IMR-90 (cell line): ENCODE measurements around the gene KLF1. TPM values are rescaled to one million over a fixed set of nuclear protein-coding genes. Genes with fewer than 3 reads are reported as not detected.

Experiments used
- ATAC-seq: fragments of 200-7000 bp; cut with Tn5 transposase; 2 replicates; pipeline ENCODE4 v1.9.1; 2020; ENCODE audit warnings: low read depth, mild to moderate bottlenecking, moderate library complexity
- BruUV-seq: library from RNA; stranded (reverse); fragments of 400-500 nt; replicated peaks from 2 replicates; lab custom pipeline; 2021; lab: Mats Ljungman, UMichigan
- CTCF ChIA-PET: fragments of 300-600 bp; formaldehyde crosslinking; extraction: SDS; loops from one replicate; lab custom pipeline; 2021; ENCODE audit warnings: antibody characterized with exemption; lab: Yijun Ruan, JAX
- POLR2A ChIA-PET: fragments of 300-600 bp; sonication (Branson Sonifier 250); formaldehyde crosslinking; loops from one replicate; lab custom pipeline; 2022; ENCODE audit warnings: antibody characterized with exemption; ENCODE audit not compliant: unreplicated experiment; lab: Charles Lee
- DNase-seq: peaks from one replicate; pipeline ENCODE4 v3.0.0; 2013
- H2AFZ ChIP-seq: replicated peaks from 2 replicates; pipeline ENCODE3; 2013; ENCODE audit warnings: low read length, mild to moderate bottlenecking; ENCODE audit not compliant: poor library complexity
- H2AK5ac ChIP-seq: 2 replicates; pipeline ENCODE4 v1.6.1; 2013; ENCODE audit warnings: low read depth, low read length, inconsistent platforms
- H2AK9ac ChIP-seq: replicated peaks from 2 replicates; pipeline ENCODE3; 2013; ENCODE audit warnings: mild to moderate bottlenecking, low read depth, low read length, moderate library complexity; ENCODE audit not compliant: poor library complexity
- H2BK120ac ChIP-seq: 2 replicates; pipeline ENCODE4 v1.6.1; 2013; ENCODE audit warnings: low read depth, low read length, inconsistent platforms
- H2BK15ac ChIP-seq: 3 replicates; pipeline ENCODE4 v1.6.1; 2013; ENCODE audit warnings: low read depth, low read length, inconsistent platforms
- H2BK20ac ChIP-seq: 2 replicates; pipeline ENCODE4 v1.6.1; 2013; ENCODE audit warnings: low read depth, mild to moderate bottlenecking, inconsistent platforms, low read length, moderate library complexity
- H2BK5ac ChIP-seq: 2 replicates; pipeline ENCODE4 v1.6.1; 2013; ENCODE audit warnings: mild to moderate bottlenecking, low read depth, low read length, inconsistent platforms; ENCODE audit not compliant: poor library complexity, severe bottlenecking
- H3K14ac ChIP-seq: replicated peaks from 2 replicates; pipeline ENCODE4 v1.6.1; 2013; ENCODE audit warnings: low read depth, low read length, inconsistent platforms
- H3K18ac ChIP-seq: 2 replicates; pipeline ENCODE4 v1.6.1; 2013; ENCODE audit warnings: low read depth, low read length, control low read depth
- H3K23ac ChIP-seq: 2 replicates; pipeline ENCODE4 v1.6.1; 2013; ENCODE audit warnings: low read depth, low read length, inconsistent platforms
- H3K27ac ChIP-seq: 2 replicates; pipeline ENCODE4 v1.5.1; 2013; ENCODE audit warnings: mild to moderate bottlenecking, control low read depth, low read length; ENCODE audit not compliant: insufficient read depth
- H3K27me3 ChIP-seq: 2 replicates; pipeline ENCODE4 v1.6.1; 2013; ENCODE audit warnings: low read length; ENCODE audit not compliant: control insufficient read depth, insufficient read depth
- H3K36me3 ChIP-seq: 2 replicates; pipeline ENCODE4 v1.6.1; 2013; ENCODE audit warnings: low read length, mixed read lengths; ENCODE audit not compliant: control insufficient read depth, insufficient read depth
- H3K4ac ChIP-seq: 2 replicates; pipeline ENCODE4 v1.6.1; 2013; ENCODE audit warnings: low read depth, low read length, inconsistent platforms
- H3K4me1 ChIP-seq: 2 replicates; pipeline ENCODE4 v1.6.1; 2013; ENCODE audit warnings: low read length, mixed read lengths; ENCODE audit not compliant: control insufficient read depth, insufficient read depth
- H3K4me2 ChIP-seq: 2 replicates; pipeline ENCODE4 v1.6.1; 2013; ENCODE audit warnings: low read depth, mild to moderate bottlenecking, control low read depth, low read length, moderate library complexity
- H3K4me3 ChIP-seq: 2 replicates; pipeline ENCODE4 v1.5.1; 2013; ENCODE audit warnings: low read depth, mild to moderate bottlenecking, control low read depth, low read length, moderate library complexity; ENCODE audit not compliant: insufficient read depth
- H3K56ac ChIP-seq: 2 replicates; pipeline ENCODE4 v1.6.1; 2013; ENCODE audit warnings: low read length, inconsistent platforms; ENCODE audit not compliant: insufficient read depth; ENCODE audit errors: extremely low read depth
- H3K79me1 ChIP-seq, 2 experiments: 2 replicates each; pipeline ENCODE4 v1.6.1; 2013; ENCODE audit warnings: low read length in 2 of 2, inconsistent platforms in 1 of 2, low read depth in 1 of 2
- H3K9ac ChIP-seq: 2 replicates; pipeline ENCODE4 v1.6.1; 2013; ENCODE audit warnings: low read depth, low read length, control low read depth
- H3K9me1 ChIP-seq: 2 replicates; pipeline ENCODE4 v1.6.1; 2013; ENCODE audit warnings: low read length, inconsistent platforms; ENCODE audit not compliant: insufficient read depth
- H3K9me3 ChIP-seq: 2 replicates; pipeline ENCODE4 v1.6.1; 2013; ENCODE audit warnings: low read length; ENCODE audit not compliant: control insufficient read depth, insufficient read depth
- H4K20me1 ChIP-seq: 2 replicates; pipeline ENCODE4 v1.6.1; 2013; ENCODE audit warnings: low read length, inconsistent platforms; ENCODE audit not compliant: insufficient read depth
- H4K5ac ChIP-seq: 2 replicates; pipeline ENCODE4 v1.6.1; 2013; ENCODE audit warnings: mild to moderate bottlenecking, low read depth, low read length, control low read depth
- H4K8ac ChIP-seq, 2 experiments: 2 replicates each; pipeline ENCODE4 v1.6.1; 2013; ENCODE audit warnings: low read depth in 2 of 2, low read length in 2 of 2, control low read depth in 1 of 2, inconsistent platforms in 1 of 2
- H4K91ac ChIP-seq: 2 replicates; pipeline ENCODE4 v1.6.1; 2013; ENCODE audit warnings: low read depth, low read length, inconsistent platforms; ENCODE audit not compliant: insufficient read depth
- CEBPB ChIP-seq: IDR thresholded peaks from 2 replicates; pipeline ENCODE4 v1.6.1; 2012; ENCODE audit warnings: low read depth, low read length, improper control_type of control experiment
- CHD1 ChIP-seq: IDR thresholded peaks from 2 replicates; pipeline ENCODE4 v1.6.1; 2012; ENCODE audit warnings: low read depth, low read length, improper control_type of control experiment
- FOS ChIP-seq: fragments of 150-350 bp; IDR thresholded peaks from 2 replicates; pipeline ENCODE4 v1.6.1; 2016; ENCODE audit warnings: low read depth, low read length
- MAFK ChIP-seq: IDR thresholded peaks from 2 replicates; pipeline ENCODE4 v1.6.1; 2012; ENCODE audit warnings: low read depth, low read length, improper control_type of control experiment
- MAZ ChIP-seq: IDR thresholded peaks from 2 replicates; pipeline ENCODE4 v1.6.1; 2012; ENCODE audit warnings: low read depth, mild to moderate bottlenecking, low read length, improper control_type of control experiment, moderate library complexity, borderline replicate concordance
- POLR2A ChIP-seq: IDR thresholded peaks from 2 replicates; pipeline ENCODE4 v1.6.1; 2012; ENCODE audit warnings: mild to moderate bottlenecking, low read depth, low read length
- RCOR1 ChIP-seq: IDR thresholded peaks from 2 replicates; pipeline ENCODE4 v1.6.1; 2012; ENCODE audit warnings: mild to moderate bottlenecking, low read length, improper control_type of control experiment; ENCODE audit not compliant: insufficient replicate concordance
- SMC3 ChIP-seq: fragments of 150-350 bp; IDR thresholded peaks from 2 replicates; pipeline ENCODE4 v1.6.1; 2016; ENCODE audit warnings: low read depth, mild to moderate bottlenecking, antibody characterized with exemption, low read length, moderate library complexity
- WGBS, 2 experiments: methylation state at CpG; one replicate each; pipeline versions ENCODE4 v1.1.5 to v1.1.7; 2013; ENCODE audit warnings: missing lambda C conversion rate in 2 of 2; ENCODE audit not compliant: insufficient read length in 1 of 2; ENCODE audit errors: extremely low coverage in 2 of 2; 5-methylcytosine and 5-hydroxymethylcytosine counted together
- dilution Hi-C: fragments of 300-500 bp; cut with HindIII; formaldehyde crosslinking; loops from one replicate; pipeline ENCODE4 v1.14.3; 2018; ENCODE audit warnings: low sequenced_read_pairs; ENCODE audit not compliant: unreplicated experiment
- in situ Hi-C: fragments of 300-500 bp; cut with MboI; formaldehyde crosslinking; loops from 3 replicates; pipeline ENCODE4 v1.14.3; 2019; ENCODE audit warnings: low sequenced_read_pairs, inconsistent platforms, mixed read lengths
- intact Hi-C: fragments of 100-400 bp; cut with micrococcal nuclease; formaldehyde crosslinking; loops from 2 replicates; pipeline ENCODE4 v1.10.0; 2022
- polyA plus RNA-seq, 3 experiments: library from polyadenylated mRNA; depleted of rRNA; stranded (reverse); fragments of >200 nt; gene quantifications; 2 replicates each; pipeline ENCODE4 v1.2.3, GENCODE V29; 2012; ENCODE audit warnings: low replicate concordance in 1 of 3
- total RNA-seq: library from RNA; depleted of rRNA; stranded (reverse); fragments of >200 nt; gene quantifications from 2 replicates; pipeline ENCODE4 v1.2.3, GENCODE V29; 2012
- TF ChIP-seq, protein P1 (sequence below): fragments of 150-350 bp; IDR thresholded peaks from 2 replicates; pipeline ENCODE4 v1.6.1; 2017; ENCODE audit warnings: mild to moderate bottlenecking, antibody characterized with exemption, low read length, low read depth
- TF ChIP-seq, protein P2 (sequence below): fragments of 150-350 bp; IDR thresholded peaks from 2 replicates; pipeline ENCODE4 v1.6.1; 2016; ENCODE audit warnings: low read depth, mild to moderate bottlenecking, low read length, moderate library complexity, borderline replicate concordance
- TF ChIP-seq, protein P3 (sequence below): conservative IDR thresholded peaks from 2 replicates; pipeline ENCODE4 v1.5.1; 2012; ENCODE audit warnings: mild to moderate bottlenecking, low read depth, low read length, improper control_type of control experiment

Gene KLF1
- total and polyA plus RNA-seq, 2 of the 4 experiments (the other 2 are of a cell fraction) = not detected

DNA sequence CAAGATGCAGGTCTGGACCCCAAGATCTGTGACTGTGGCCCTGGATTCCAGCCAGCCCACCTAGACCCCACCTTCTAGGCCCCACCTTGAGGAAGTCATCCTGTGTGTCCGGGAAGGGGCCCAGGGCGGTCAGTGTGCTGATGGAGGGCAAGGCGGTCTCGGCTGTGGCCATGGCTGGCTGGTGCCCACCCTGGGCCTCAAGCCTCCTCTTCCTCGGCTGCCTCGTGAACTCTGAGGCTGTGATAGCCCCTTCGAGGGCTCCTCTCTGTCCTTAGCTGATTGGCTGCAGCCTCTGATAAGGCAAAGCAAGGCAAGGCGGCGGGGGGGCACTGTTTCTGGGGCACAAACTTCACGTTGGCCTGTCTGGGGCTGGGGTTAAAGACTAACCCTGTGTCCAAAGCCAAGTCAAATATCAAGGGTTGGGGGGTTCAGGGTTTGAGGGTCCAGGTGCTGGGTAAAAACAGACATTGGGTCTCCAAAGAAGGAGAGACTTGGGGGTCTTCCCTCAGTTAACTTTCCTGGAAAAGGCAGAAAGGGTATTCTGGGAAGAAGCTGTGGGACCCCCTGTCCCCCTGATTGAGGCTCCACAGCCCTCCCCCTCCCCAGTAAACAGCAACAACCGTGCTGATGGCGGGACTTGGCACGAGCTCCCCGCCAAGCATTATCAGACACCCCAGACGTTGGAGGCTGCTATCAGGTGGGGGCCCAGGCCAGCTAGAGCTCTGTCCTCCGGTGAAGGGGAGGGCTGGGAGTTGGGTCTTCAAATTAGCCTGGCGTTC lies at the start of gene KLF1 (continued):
- TF ChIP-seq, protein P1, sequence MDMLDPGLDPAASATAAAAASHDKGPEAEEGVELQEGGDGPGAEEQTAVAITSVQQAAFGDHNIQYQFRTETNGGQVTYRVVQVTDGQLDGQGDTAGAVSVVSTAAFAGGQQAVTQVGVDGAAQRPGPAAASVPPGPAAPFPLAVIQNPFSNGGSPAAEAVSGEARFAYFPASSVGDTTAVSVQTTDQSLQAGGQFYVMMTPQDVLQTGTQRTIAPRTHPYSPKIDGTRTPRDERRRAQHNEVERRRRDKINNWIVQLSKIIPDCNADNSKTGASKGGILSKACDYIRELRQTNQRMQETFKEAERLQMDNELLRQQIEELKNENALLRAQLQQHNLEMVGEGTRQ = no peak
- no peak for TF ChIP-seq CHD1

DNA sequence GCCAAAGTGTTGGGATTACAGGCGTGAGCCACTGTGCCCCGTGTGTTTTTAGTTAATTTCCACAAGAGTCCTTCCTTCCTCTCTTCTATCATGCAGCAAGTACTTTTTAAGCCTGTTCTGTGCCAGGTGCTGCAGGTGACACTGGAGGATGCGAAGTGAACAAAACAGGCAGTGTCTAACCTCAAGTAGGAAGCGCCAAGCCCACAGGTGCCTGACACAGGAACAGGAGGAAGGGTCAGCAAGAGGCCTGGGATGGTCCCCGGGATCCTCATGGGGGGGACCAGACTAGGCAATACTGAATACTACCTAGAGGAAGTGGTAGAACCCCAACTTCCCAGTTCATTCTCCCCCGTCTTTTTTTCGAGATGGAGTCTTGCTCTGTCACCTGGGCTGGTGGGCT lies 49.6 kb upstream of the KLF1 start:
- no peak overlapping the region for H3K23ac ChIP-seq
- no peak overlapping the region for H3K27ac ChIP-seq
- H3K79me1 ChIP-seq = peaks cover 5 to 53% of the 10 kb centered on the region in 2 experiments; a peak in 3 of 4 replicates
- no peak overlapping the region for H3K9ac ChIP-seq
- dilution Hi-C loops = no loop called here
- H3K27me3 ChIP-seq = no peaks in the 10 kb centered on the region
- no peak for DNase-seq
- no peak overlapping the region for H2BK20ac ChIP-seq
- no peak overlapping the region for H2BK15ac ChIP-seq
- no peak overlapping the region for H3K4me3 ChIP-seq
- H4K20me1 ChIP-seq = peaks cover 43% of the 10 kb centered on the region
- in situ Hi-C loops = no loop called here
- no peak overlapping the region for H2AK5ac ChIP-seq
- H4K8ac ChIP-seq = no peak overlapping the region
- peaks cover 21% of the 10 kb centered on the region for H3K36me3 ChIP-seq
- H2AK9ac ChIP-seq = peak overlapping the region; percentile 48
- H3K18ac ChIP-seq = no peak overlapping the region
- H3K14ac ChIP-seq = no peak overlapping the region
- H4K91ac ChIP-seq = no peak overlapping the region
- H3K4ac ChIP-seq = no peak overlapping the region
- intact Hi-C loops = no loop called here
- no CpG with 5 or more reads among the region's 7 CpGs for WGBS, 2 experiments
- peaks cover 20% of the 10 kb centered on the region for H3K4me1 ChIP-seq
- H4K5ac ChIP-seq = no peak overlapping the region
- ChIA-PET CTCF (no interaction called here), POLR2A (no interaction called here)
- no peak overlapping the region for H2AFZ ChIP-seq
- H2BK120ac ChIP-seq = no peak overlapping the region
- H3K9me3 ChIP-seq = no peaks in the 10 kb centered on the region
- no peak overlapping the region for H3K56ac ChIP-seq
- H2BK5ac ChIP-seq = no peak overlapping the region
- no peak overlapping the region for H3K4me2 ChIP-seq
- peaks cover 20% of the 10 kb centered on the region for H3K9me1 ChIP-seq
- ATAC-seq = no peak
- no TSS peak for BruUV-seq
- TF ChIP-seq, protein P2, sequence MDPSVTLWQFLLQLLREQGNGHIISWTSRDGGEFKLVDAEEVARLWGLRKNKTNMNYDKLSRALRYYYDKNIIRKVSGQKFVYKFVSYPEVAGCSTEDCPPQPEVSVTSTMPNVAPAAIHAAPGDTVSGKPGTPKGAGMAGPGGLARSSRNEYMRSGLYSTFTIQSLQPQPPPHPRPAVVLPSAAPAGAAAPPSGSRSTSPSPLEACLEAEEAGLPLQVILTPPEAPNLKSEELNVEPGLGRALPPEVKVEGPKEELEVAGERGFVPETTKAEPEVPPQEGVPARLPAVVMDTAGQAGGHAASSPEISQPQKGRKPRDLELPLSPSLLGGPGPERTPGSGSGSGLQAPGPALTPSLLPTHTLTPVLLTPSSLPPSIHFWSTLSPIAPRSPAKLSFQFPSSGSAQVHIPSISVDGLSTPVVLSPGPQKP = no peak
- TF ChIP-seq, protein P3, sequence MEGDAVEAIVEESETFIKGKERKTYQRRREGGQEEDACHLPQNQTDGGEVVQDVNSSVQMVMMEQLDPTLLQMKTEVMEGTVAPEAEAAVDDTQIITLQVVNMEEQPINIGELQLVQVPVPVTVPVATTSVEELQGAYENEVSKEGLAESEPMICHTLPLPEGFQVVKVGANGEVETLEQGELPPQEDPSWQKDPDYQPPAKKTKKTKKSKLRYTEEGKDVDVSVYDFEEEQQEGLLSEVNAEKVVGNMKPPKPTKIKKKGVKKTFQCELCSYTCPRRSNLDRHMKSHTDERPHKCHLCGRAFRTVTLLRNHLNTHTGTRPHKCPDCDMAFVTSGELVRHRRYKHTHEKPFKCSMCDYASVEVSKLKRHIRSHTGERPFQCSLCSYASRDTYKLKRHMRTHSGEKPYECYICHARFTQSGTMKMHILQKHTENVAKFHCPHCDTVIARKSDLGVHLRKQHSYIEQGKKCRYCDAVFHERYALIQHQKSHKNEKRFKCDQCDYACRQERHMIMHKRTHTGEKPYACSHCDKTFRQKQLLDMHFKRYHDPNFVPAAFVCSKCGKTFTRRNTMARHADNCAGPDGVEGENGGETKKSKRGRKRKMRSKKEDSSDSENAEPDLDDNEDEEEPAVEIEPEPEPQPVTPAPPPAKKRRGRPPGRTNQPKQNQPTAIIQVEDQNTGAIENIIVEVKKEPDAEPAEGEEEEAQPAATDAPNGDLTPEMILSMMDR = no peak
- no peak for TF ChIP-seq POLR2A
- TF ChIP-seq, protein P1 = no peak
- no peak for TF ChIP-seq RCOR1
- TF ChIP-seq CHD1 = no peak
- no peak for TF ChIP-seq SMC3
- TF ChIP-seq CEBPB = no peak
- TF ChIP-seq MAFK = no peak
- no peak for TF ChIP-seq MAZ
- no peak for TF ChIP-seq FOS
